Right lobe of liver (tissue), 6 donors: ENCODE results near the gene CD320. TPM values are rescaled to one million over a fixed set of nuclear protein-coding genes. Genes with fewer than 3 reads are reported as not detected.

Source experiments
- ATAC-seq, 4 donors: fragments of 200-7000 bp; cut with Tn5 transposase; one replicate each; pipeline ENCODE4 v1.9.1; 2020; ENCODE audit warnings: mild to moderate bottlenecking in 4 of 4, moderate library complexity in 4 of 4
- DNase-seq, 3 donors: peaks; one replicate each; pipeline ENCODE4 v3.0.0-alpha.2; 2020
- H3K27ac ChIP-seq, 3 donors: fragments of 200-600 bp; one replicate each; pipeline ENCODE4 v1.8.0; 2022
- H3K27me3 ChIP-seq, 2 donors: fragments of 200-600 bp; one replicate each; pipeline ENCODE4 v1.8.0; 2022
- H3K36me3 ChIP-seq, 4 donors: fragments of 200-600 bp; sonication (generic) in 1 of 4; one replicate each; pipeline versions ENCODE4 v1.5.1 to v1.8.0; 2017 to 2022; ENCODE audit warnings: control low read depth in 1 of 4
- H3K4me1 ChIP-seq, 4 donors: fragments of 200-600 bp; sonication (generic) in 1 of 4; one replicate each; pipeline versions ENCODE4 v1.5.1 to v1.8.0; 2017 to 2022; ENCODE audit warnings: control low read depth in 1 of 4
- H3K4me3 ChIP-seq, 3 donors: fragments of 200-600 bp; one replicate each; pipeline ENCODE4 v1.8.0; 2022
- H3K9me3 ChIP-seq, 4 donors: fragments of 200-600 bp; sonication (generic) in 1 of 4; one replicate each; pipeline versions ENCODE4 v1.5.1 to v1.8.0; 2017 to 2022; ENCODE audit warnings: control low read depth in 1 of 4
- POLR2A ChIP-seq: fragments of 450-650 bp; IDR thresholded peaks from one replicate; pipeline ENCODE4 v1.6.1; 2017; ENCODE audit warnings: antibody characterized with exemption, mild to moderate bottlenecking
- WGBS: methylation state at CpG from one replicate; pipeline ENCODE4 v1.1.6; 2018; ENCODE audit warnings: low coverage, low lambda C conversion rate; ENCODE audit not compliant: insufficient coverage; ENCODE audit errors: missing lambda C conversion rate; 5-methylcytosine and 5-hydroxymethylcytosine counted together
- intact Hi-C, 2 donors: fragments of 100-400 bp; cut with DNase I; formaldehyde crosslinking; loops; one replicate each; pipeline versions ENCODE4 v1.11.2 to v1.14.1; 2022
- total RNA-seq, 6 experiments: library from RNA; depleted of rRNA in 2 of 6; stranded (reverse); fragments of >200 nt in 2 of 6; fragmentation: NEBNext Ultra II Directional in 3 of 6; extraction: Animal tissue kit (Norgen Biotek cat#: 25700) in 3 of 6; gene quantifications; one replicate each; pipeline versions ENCODE4 v1.1.0 to v1.2.4, GENCODE V29; 2016 to 2023
- TF ChIP-seq, protein P1 (sequence below), 4 donors: fragments of 200-600 bp in 3 of 4; fragments of 450-650 bp in 1 of 4; IDR thresholded peaks; one replicate each; pipeline versions ENCODE4 v1.5.1 to v1.8.0; 2016 to 2022; ENCODE audit warnings: antibody characterized with exemption in 4 of 4, mild to moderate bottlenecking in 2 of 4
- donor health status: DM: no; HTN: yes; CAD: no.
- donor health status: DM: no; HTN: no; CAD: no.
- donor health status: DM: no; HTN: no; CAD: no.
- donor health status: DM: no; HTN: yes; CAD: no.
- donor health status: DM: no; HTN: yes; CAD: no.

The CD320 gene
- total RNA-seq, 6 experiments from 2014 or later = 8.8 to 43.2 (median 11.5) TPM

DNA sequence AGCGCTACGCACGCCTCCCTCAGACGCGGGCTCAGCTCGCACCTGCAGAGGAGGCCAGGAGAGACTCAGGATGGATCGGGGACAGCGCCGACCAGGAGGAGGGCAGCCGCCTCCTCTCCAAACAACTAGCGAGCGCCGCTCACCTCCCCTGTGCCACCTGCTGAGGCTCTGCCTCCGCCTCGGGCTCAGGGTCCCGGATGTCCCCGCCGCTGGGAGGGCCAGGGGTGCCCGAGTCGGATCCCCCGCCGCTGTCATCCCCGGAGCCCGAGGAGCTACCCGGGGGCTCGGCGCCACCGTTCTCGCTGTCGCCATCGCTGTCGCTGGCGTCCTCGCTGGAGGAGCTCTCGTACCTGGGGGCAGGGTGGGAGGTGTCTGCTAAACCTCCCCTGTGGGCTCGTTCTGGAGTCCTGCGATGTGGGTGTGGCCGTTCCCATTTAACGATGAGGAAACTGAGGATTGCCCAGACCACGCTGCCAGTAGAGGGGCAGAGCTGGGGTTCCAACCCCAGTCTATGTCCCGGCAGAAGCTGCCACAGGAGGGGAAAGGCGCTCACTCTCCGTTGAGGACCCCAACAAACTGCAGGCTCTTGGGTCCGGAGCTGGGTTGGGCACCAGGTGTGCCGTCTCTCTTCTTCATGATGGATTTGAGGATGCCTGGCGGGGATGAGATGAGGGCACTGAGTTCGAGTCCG, 25.8 kb upstream of the CD320 start:
- TF ChIP-seq, protein P1, sequence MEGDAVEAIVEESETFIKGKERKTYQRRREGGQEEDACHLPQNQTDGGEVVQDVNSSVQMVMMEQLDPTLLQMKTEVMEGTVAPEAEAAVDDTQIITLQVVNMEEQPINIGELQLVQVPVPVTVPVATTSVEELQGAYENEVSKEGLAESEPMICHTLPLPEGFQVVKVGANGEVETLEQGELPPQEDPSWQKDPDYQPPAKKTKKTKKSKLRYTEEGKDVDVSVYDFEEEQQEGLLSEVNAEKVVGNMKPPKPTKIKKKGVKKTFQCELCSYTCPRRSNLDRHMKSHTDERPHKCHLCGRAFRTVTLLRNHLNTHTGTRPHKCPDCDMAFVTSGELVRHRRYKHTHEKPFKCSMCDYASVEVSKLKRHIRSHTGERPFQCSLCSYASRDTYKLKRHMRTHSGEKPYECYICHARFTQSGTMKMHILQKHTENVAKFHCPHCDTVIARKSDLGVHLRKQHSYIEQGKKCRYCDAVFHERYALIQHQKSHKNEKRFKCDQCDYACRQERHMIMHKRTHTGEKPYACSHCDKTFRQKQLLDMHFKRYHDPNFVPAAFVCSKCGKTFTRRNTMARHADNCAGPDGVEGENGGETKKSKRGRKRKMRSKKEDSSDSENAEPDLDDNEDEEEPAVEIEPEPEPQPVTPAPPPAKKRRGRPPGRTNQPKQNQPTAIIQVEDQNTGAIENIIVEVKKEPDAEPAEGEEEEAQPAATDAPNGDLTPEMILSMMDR (IDR thresholded peaks at IDR 0.05) = no peak
- TF ChIP-seq POLR2A = no peak
- no peak for DNase-seq

DNA sequence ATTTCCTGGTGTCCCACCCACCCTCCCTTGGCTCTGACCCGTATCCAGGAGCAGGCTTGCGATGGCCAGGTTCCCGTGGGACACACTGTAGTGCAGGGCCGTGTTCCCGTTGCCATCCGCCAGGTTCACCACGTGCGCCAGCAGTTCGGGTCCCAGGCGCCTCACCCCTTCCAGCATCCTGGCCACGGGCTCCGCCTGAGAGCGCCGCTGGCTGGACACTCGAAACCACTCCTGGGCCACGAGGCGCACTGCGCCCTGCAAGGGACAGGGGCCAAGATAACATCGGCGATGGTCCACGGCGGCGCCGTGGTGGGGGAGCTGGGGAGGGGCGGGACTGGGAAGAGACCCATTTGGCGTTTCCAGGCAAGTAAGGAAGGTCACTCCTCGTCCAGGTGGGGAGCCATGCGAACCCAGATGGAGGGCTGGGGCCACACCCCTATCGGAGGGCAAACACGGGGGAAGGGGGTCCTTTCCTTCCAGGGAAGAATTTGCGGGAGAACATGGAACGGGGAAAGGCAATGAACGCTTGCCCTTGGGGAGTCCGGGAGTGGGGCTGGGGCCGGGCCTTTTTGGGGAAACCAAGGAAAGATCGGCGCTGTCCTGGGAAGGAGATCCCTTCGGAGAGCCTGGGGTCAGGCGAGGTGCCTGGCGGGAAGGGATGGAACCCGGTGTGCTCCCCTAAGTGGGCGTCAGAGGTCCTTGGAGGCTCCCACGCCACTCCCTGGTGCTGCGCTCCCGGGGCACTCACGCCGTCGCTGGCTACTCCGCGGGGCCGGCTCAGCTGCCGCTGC, 25.0 kb upstream of the CD320 start:
- ATAC-seq = no peak
- Histone ChIP-seq H3K27ac (no peak overlapping the region), H3K4me1 (peaks cover 0 to 5% (median 2%) of the 10 kb centered on the region in 4 donors), H3K4me3 (no peak overlapping the region), H3K9me3 (no peaks in the 10 kb centered on the region), H3K27me3 (peaks cover 0 to 18% of the 10 kb centered on the region in 2 donors), H3K36me3 (no peaks in the 10 kb centered on the region)
- 19% methylated on average over 8 of the region's 52 CpGs for WGBS
- no peak for TF ChIP-seq POLR2A
- TF ChIP-seq, protein P1 (IDR thresholded peaks at IDR 0.05) = no peak
- DNase-seq = no peak
- intact Hi-C loops = no loop called here

More for the DNA sequence above, 25.8 kb upstream of the CD320 start:
- no peaks in the 10 kb centered on the region for H3K9me3 ChIP-seq
- peaks cover 0 to 18% of the 10 kb centered on the region in 2 donors for H3K27me3 ChIP-seq
- intact Hi-C loops = no loop called here
- H3K36me3 ChIP-seq = no peaks in the 10 kb centered on the region
- no peak overlapping the region for H3K4me3 ChIP-seq
- WGBS = 20% methylated on average over 3 of the region's 48 CpGs
- ATAC-seq = peak in 1 of 4 donors; percentile 5
- peaks cover 0 to 5% (median 2%) of the 10 kb centered on the region in 4 donors for H3K4me1 ChIP-seq
- no peak overlapping the region for H3K27ac ChIP-seq

DNA sequence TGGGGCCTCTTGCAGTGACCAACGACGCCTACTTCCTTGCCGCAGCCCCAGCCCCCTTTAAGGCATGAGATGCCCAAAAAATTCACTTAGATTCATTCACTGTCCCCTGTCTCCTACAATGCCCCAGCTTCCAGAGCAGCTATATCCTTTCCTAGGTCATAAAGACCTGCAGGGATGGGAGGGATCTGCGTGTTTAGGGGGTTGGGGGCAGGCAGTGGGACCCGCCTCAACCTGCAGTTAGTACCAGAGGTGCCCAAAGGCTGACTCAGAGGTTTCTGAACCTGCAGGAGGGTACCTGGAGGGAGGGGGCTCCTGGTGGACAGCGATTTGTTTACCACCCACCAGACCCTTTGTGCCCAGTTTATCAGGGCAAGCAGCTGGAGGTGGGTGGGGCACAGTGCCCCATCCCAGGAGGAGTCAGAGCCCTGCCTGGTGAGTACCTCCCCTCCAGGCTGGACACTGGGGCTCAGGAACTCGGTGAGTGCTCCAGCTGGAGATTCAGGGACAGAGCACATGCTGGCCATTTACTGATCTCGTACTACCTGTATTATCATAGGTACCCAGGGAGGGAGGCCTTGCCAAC, 23.2 kb upstream of the CD320 start:
- Histone ChIP-seq H3K36me3 (no peaks in the 10 kb centered on the region), H3K9me3 (no peaks in the 10 kb centered on the region), H3K27me3 (peaks cover 0 to 18% of the 10 kb centered on the region in 2 donors), H3K27ac (no peak overlapping the region), H3K4me3 (no peak overlapping the region), H3K4me1 (peaks cover 0 to 5% (median 2%) of the 10 kb centered on the region in 4 donors)
- intact Hi-C loops = no loop called here
- no peak for ATAC-seq
- DNase-seq = no peak
- WGBS = 78% methylated on average over 5 of the region's 8 CpGs
- TF ChIP-seq, protein P1 (IDR thresholded peaks at IDR 0.05) = no peak
- no peak for TF ChIP-seq POLR2A

DNA sequence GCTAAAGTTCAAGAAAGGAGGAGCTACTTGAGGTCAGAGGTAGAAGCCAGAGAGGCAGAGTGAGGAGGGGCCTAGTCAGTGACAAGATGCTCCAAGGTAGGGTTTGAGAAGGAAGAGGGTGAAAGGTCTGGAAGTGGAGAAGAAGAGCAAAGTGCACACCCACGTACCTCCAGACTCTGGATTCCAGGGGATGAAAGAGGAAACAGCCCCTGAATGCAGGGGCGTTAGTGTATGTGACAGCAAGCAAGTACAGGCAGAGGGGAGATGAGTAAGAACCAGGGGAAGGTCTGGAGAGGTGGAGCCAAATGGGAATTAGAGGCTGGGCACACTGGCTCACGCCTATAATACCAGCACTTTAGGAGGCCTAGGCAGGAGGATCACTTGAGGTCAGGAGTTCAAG, 21.8 kb upstream of the CD320 start:
- 82% methylated on average over 3 of the region's 3 CpGs for WGBS
- ATAC-seq = no peak

More for the DNA sequence above, 21.8 kb upstream of the CD320 start:
- no peak overlapping the region for H3K27ac ChIP-seq
- peaks cover 0 to 6% (median 2%) of the 10 kb centered on the region in 4 donors for H3K4me1 ChIP-seq
- TF ChIP-seq, protein P1 (IDR thresholded peaks at IDR 0.05) = no peak
- no peak for TF ChIP-seq POLR2A
- peaks cover 0 to 18% of the 10 kb centered on the region in 2 donors for H3K27me3 ChIP-seq
- no peak overlapping the region for H3K4me3 ChIP-seq
- no peaks in the 10 kb centered on the region for H3K9me3 ChIP-seq
- no peaks in the 10 kb centered on the region for H3K36me3 ChIP-seq
- intact Hi-C loops = loop anchor here in 1 of 2 donors (10.0 kb wide), 1 partner anchor 185 kb away; the partner anchor contains the start of gene ZNF414
- no peak for DNase-seq
